Stimulated activated CD4-positive, alpha-beta T cell treated with anti-CD3 and anti-CD28 coated beads, Interleukin-1b, Interleukin-23, amount 100 ng/mL, for 1 hour (primary cell): Measurements from ENCODE around the gene POLDIP3.

Experiments
- DNase-seq, 2 donors: peaks; one replicate each; pipeline ENCODE4 v3.0.0-alpha.2; 2020; ENCODE audit warnings: low read depth in 2 of 2

Gene POLDIP3

GRCh38 chr22:42614312-42615091, at the start of gene POLDIP3:
TSS of gene POLDIP3 (minus strand) at chr22:42614883. CDS start at chr22:42614857, 26 bp downstream.
- DNase-seq, result peak; percentile 96 to 97

GRCh38 chr22:42661985-42662831, 47.5 kb upstream of the POLDIP3 start:
- peak; percentile 50 to 82 for DNase-seq

- DNase-seq, result no peak
Observed at GRCh38 chr22:42656578-42656977, 41.9 kb upstream of the POLDIP3 start.

- no peak for DNase-seq
Observed at GRCh38 chr22:42655693-42656092, 41.0 kb upstream of the POLDIP3 start.

GRCh38 chr22:42654436-42655073, 39.9 kb upstream of the POLDIP3 start:
- no peak for DNase-seq

GRCh38 chr22:42653999-42654398, 39.3 kb upstream of the POLDIP3 start:
- DNase-seq, result no peak

GRCh38 chr22:42651134-42651533, 36.5 kb upstream of the POLDIP3 start:
- DNase-seq, result no peak

GRCh38 chr22:42649246-42650099, 34.8 kb upstream of the POLDIP3 start, which contains the start of gene CYB5R3:
TSS of gene CYB5R3 (minus strand) at chr22:42649392. CDS start at chr22:42649315, 77 bp downstream.
- peak; percentile 51 to 64 for DNase-seq

GRCh38 chr22:42648368-42649245, 33.9 kb upstream of the POLDIP3 start:
- DNase-seq, result no peak

- no peak for DNase-seq
Observed at GRCh38 chr22:42648017-42648367, 33.3 kb upstream of the POLDIP3 start.

GRCh38 chr22:42646569-42647525, 32.2 kb upstream of the POLDIP3 start:
- no peak for DNase-seq

- no peak for DNase-seq
Observed at GRCh38 chr22:42645938-42646568, 31.4 kb upstream of the POLDIP3 start.

- no peak for DNase-seq
Observed at GRCh38 chr22:42645341-42645937, 30.8 kb upstream of the POLDIP3 start.

GRCh38 chr22:42644422-42645340, 30.0 kb upstream of the POLDIP3 start:
- no peak for DNase-seq

- DNase-seq, result no peak
Observed at GRCh38 chr22:42643634-42644421, 29.1 kb upstream of the POLDIP3 start.
